ENCODE results near the gene DUSP8.
"Not testable (repeated sequence)": the region's sequence is repeated elsewhere in the genome, so short reads cannot be mapped to it uniquely, and the experiment has no call there.

- not testable (repeated sequence) for TF ChIP-seq CTCF (IDR thresholded peaks at IDR 0.05); POLR2A (IDR thresholded peaks at IDR 0.05; ENCODE audit: low read depth); POLR2AphosphoS5 (IDR thresholded peaks at IDR 0.05); EP300 (IDR thresholded peaks at IDR 0.05)
These were observed 10.8 kb upstream of the DUSP8 start for GRCh38 chr11:1582909-1583308.

All from esophagus muscularis mucosa (tissue), 4 donors.